Endodermal cell (in vitro differentiated cells): ENCODE results near the gene PSMD5. TPM values are rescaled to one million over a fixed set of nuclear protein-coding genes. Genes with fewer than 3 reads are reported as not detected.

ENCODE experiments used
- DNase-seq: peaks from one replicate; pipeline ENCODE4 v3.0.0-alpha.2; 2017
- H3K27ac ChIP-seq: 2 replicates; pipeline ENCODE4 v1.5.1; 2013; ENCODE audit warnings: mild to moderate bottlenecking, low read depth, low read length, moderate library complexity
- H3K27me3 ChIP-seq: 2 replicates; pipeline ENCODE4 v1.6.1; 2013; ENCODE audit warnings: mild to moderate bottlenecking, low read length, moderate library complexity; ENCODE audit not compliant: insufficient read depth, control insufficient read depth, poor library complexity, severe bottlenecking
- H3K36me3 ChIP-seq: 2 replicates; pipeline ENCODE4 v1.7.0; 2013; ENCODE audit warnings: mild to moderate bottlenecking, low read length, moderate library complexity; ENCODE audit not compliant: control insufficient read depth, insufficient read depth
- H3K4me1 ChIP-seq: one replicate; pipeline ENCODE4 v1.7.0; 2013; ENCODE audit warnings: low read length; ENCODE audit not compliant: control insufficient read depth, insufficient read depth
- H3K4me3 ChIP-seq: 2 replicates; pipeline ENCODE4 v1.5.1; 2013; ENCODE audit warnings: mild to moderate bottlenecking, low read length, moderate library complexity
- H3K9ac ChIP-seq: 2 replicates; pipeline ENCODE4 v1.6.1; 2013; ENCODE audit warnings: mild to moderate bottlenecking, low read length, moderate library complexity; ENCODE audit not compliant: poor library complexity, severe bottlenecking; ENCODE audit errors: extremely low read depth
- H3K9me3 ChIP-seq: 2 replicates; pipeline ENCODE4 v1.6.1; 2013; ENCODE audit warnings: mild to moderate bottlenecking, low read length, moderate library complexity; ENCODE audit not compliant: control insufficient read depth
- H3K27ac Mint-ChIP-seq: 2 replicates; pipeline ENCODE4 v1.8.0; 2020; ENCODE audit warnings: mixed read lengths
- H3K27me3 Mint-ChIP-seq: 2 replicates; pipeline ENCODE4 v1.8.0; 2021; ENCODE audit warnings: mild to moderate bottlenecking, mixed read lengths; ENCODE audit not compliant: insufficient read depth
- H3K36me3 Mint-ChIP-seq: 2 replicates; pipeline ENCODE4 v1.8.0; 2020; ENCODE audit warnings: low read depth, mixed read lengths
- H3K4me1 Mint-ChIP-seq: 2 replicates; pipeline ENCODE4 v1.8.0; 2020; ENCODE audit warnings: mixed read lengths
- H3K4me3 Mint-ChIP-seq: 2 replicates; pipeline ENCODE4 v1.8.0; 2020; ENCODE audit warnings: mild to moderate bottlenecking, moderate library complexity, mixed read lengths
- H3K9me3 Mint-ChIP-seq: 2 replicates; pipeline ENCODE4 v1.8.0; 2020; ENCODE audit warnings: mild to moderate bottlenecking, mixed read lengths
- CTCF ChIP-seq: fragments of 200-600 bp; sonication (generic); conservative IDR thresholded peaks from 2 replicates; pipeline ENCODE4 v1.5.0; 2021; ENCODE audit warnings: antibody characterized with exemption, mild to moderate bottlenecking
- WGBS, 2 experiments: methylation state at CpG; one replicate each; pipeline versions ENCODE4 v1.1.5 to v1.1.7; 2013; ENCODE audit warnings: missing lambda C conversion rate in 2 of 2, mixed read lengths in 1 of 2; ENCODE audit not compliant: insufficient coverage in 1 of 2, insufficient read length in 1 of 2; 5-methylcytosine and 5-hydroxymethylcytosine counted together
- total RNA-seq, 2 donors: library from RNA; stranded (reverse); fragmentation: NEBNext Ultra II Directional in 1 of 2; extraction: Animal tissue kit (Norgen Biotek cat#: 25700) in 1 of 2; gene quantifications; 2 replicates in 1 of 2; 3 replicates in 1 of 2; pipeline ENCODE4 v1.2.1, GENCODE V29; 2021

Gene PSMD5
- total RNA-seq, 2 donors from 2014 or later, result 21.8 to 52.7 TPM

GRCh38 chr9:120837921-120838320 lies 4.8 kb downstream of the PSMD5 start:
- Histone ChIP-seq H3K27me3 (no peaks in the 10 kb centered on the region), H3K9me3 (no peaks in the 10 kb centered on the region), H3K27ac (no peak overlapping the region), H3K4me3 (no peak overlapping the region), H3K4me1 (no peaks in the 10 kb centered on the region), H3K36me3 (peaks cover 39% of the 10 kb centered on the region), H3K9ac (no peak overlapping the region)
- no peaks in the 10 kb centered on the region for H3K9me3 Mint-ChIP-seq
- H3K27ac Mint-ChIP-seq, result no peak overlapping the region
- 97 to 100% methylated on average over 3 of the region's 3 CpGs for WGBS, 2 experiments
- TF ChIP-seq CTCF, result no peak
- H3K27me3 Mint-ChIP-seq, result no peaks in the 10 kb centered on the region
- H3K4me1 Mint-ChIP-seq, result peaks cover 22% of the 10 kb centered on the region
- peaks cover 32% of the 10 kb centered on the region for H3K36me3 Mint-ChIP-seq
- no peak for DNase-seq
- no peak overlapping the region for H3K4me3 Mint-ChIP-seq

GRCh38 chr9:120833325-120833724 lies 9.4 kb downstream of the PSMD5 start:
- peaks cover 6% of the 10 kb centered on the region for H3K4me1 Mint-ChIP-seq
- no peak overlapping the region for H3K4me3 Mint-ChIP-seq
- no peak overlapping the region for H3K27ac ChIP-seq
- no peaks in the 10 kb centered on the region for H3K27me3 ChIP-seq
- WGBS, 2 experiments, result 92 to 97% methylated on average over 3 to 7 of the region's 7 CpGs
- no peak for TF ChIP-seq CTCF
- DNase-seq, result no peak
- H3K4me1 ChIP-seq, result no peaks in the 10 kb centered on the region
- H3K4me3 ChIP-seq, result no peak overlapping the region
- peak overlapping the region; percentile 11 for H3K27ac Mint-ChIP-seq
- H3K9ac ChIP-seq, result no peak overlapping the region
- no peaks in the 10 kb centered on the region for H3K9me3 ChIP-seq
- H3K36me3 Mint-ChIP-seq, result peaks cover 59% of the 10 kb centered on the region
- no peaks in the 10 kb centered on the region for H3K9me3 Mint-ChIP-seq
- H3K36me3 ChIP-seq, result peaks cover 70% of the 10 kb centered on the region
- H3K27me3 Mint-ChIP-seq, result no peaks in the 10 kb centered on the region

GRCh38 chr9:120832807-120833206 lies 9.9 kb downstream of the PSMD5 start:
- no peak for TF ChIP-seq CTCF
- DNase-seq, result no peak
- Mint-ChIP-seq H3K9me3 (no peaks in the 10 kb centered on the region), H3K27me3 (no peaks in the 10 kb centered on the region), H3K27ac (peak overlapping the region; percentile 11), H3K4me3 (no peak overlapping the region), H3K4me1 (peaks cover 6% of the 10 kb centered on the region), H3K36me3 (peaks cover 59% of the 10 kb centered on the region)
- Histone ChIP-seq H3K4me1 (no peaks in the 10 kb centered on the region), H3K36me3 (peaks cover 65% of the 10 kb centered on the region), H3K27me3 (no peaks in the 10 kb centered on the region), H3K9me3 (no peaks in the 10 kb centered on the region), H3K9ac (no peak overlapping the region), H3K27ac (no peak overlapping the region), H3K4me3 (no peak overlapping the region)
